KMS-11 (cell line): ENCODE data around the gene ZNF710.

ENCODE experiments used
- H2AFZ ChIP-seq: fragments of 200-600 bp; sonication (generic); 2 replicates; pipeline ENCODE4 v1.6.1; 2016; ENCODE audit warnings: antibody characterized with exemption, mixed run types, low read depth
- H3K27ac ChIP-seq: fragments of 200-600 bp; sonication (generic); 2 replicates; pipeline ENCODE4 v1.6.1; 2016; ENCODE audit warnings: mild to moderate bottlenecking, mixed run types
- H3K27me3 ChIP-seq: fragments of 200-600 bp; sonication (generic); 2 replicates; pipeline ENCODE4 v1.6.1; 2017; ENCODE audit warnings: mild to moderate bottlenecking, low read depth, mixed run types, moderate library complexity; ENCODE audit not compliant: insufficient read depth
- H3K36me3 ChIP-seq: fragments of 200-600 bp; sonication (generic); 2 replicates; pipeline ENCODE4 v1.6.1; 2017; ENCODE audit warnings: mild to moderate bottlenecking, mixed run types; ENCODE audit not compliant: insufficient read depth
- H3K4me1 ChIP-seq: fragments of 200-600 bp; sonication (generic); 2 replicates; pipeline ENCODE4 v1.6.1; 2016; ENCODE audit warnings: mild to moderate bottlenecking, low read depth, mixed run types; ENCODE audit not compliant: poor library complexity, severe bottlenecking
- H3K4me2 ChIP-seq: fragments of 200-600 bp; sonication (generic); 2 replicates; pipeline ENCODE4 v1.7.0; 2016; ENCODE audit warnings: mild to moderate bottlenecking, mixed run types
- H3K4me3 ChIP-seq: fragments of 200-600 bp; sonication (generic); IDR thresholded peaks from 2 replicates; pipeline ENCODE4 v1.6.1; 2017; ENCODE audit warnings: low read depth, low read length, mixed read lengths; ENCODE audit not compliant: insufficient read depth
- H3K79me2 ChIP-seq: fragments of 200-600 bp; sonication (generic); 2 replicates; pipeline ENCODE4 v1.6.1; 2016; ENCODE audit warnings: low read depth, mixed run types; ENCODE audit not compliant: insufficient read depth
- H3K9ac ChIP-seq: fragments of 200-600 bp; sonication (generic); 2 replicates; pipeline ENCODE4 v1.6.1; 2016; ENCODE audit warnings: mild to moderate bottlenecking, mixed run types
- H4K20me1 ChIP-seq: fragments of 200-600 bp; sonication (generic); 2 replicates; pipeline ENCODE4 v1.6.1; 2016; ENCODE audit warnings: mild to moderate bottlenecking, mixed run types; ENCODE audit not compliant: insufficient read depth
- CTCF ChIP-seq: fragments of 200-600 bp; sonication (generic); conservative IDR thresholded peaks from 2 replicates; pipeline ENCODE4 v1.6.1; 2017; ENCODE audit warnings: low read depth, mild to moderate bottlenecking, antibody characterized with exemption, low read length, moderate library complexity, mixed read lengths

Gene ZNF710

DNA sequence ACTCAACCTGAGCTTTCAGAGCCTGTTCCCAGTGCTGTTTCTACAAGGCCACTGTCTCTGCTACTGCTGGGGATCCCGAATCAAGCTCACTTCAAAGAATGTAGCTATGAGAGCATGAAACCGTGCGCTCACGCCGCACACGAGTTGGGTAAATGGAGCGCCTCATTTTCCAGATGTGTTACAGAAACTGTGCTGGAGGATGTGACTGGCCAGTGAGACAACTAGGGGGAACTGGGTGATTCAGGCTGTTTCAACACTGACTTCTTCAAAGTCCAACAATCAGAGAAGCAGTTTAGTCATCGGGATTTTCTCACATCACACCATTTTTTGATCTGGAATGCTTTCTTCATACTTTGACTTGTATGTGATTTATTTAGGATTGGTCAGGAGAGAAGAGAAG is 3.5 kb downstream of the ZNF710 start:
- peaks cover 60% of the 10 kb centered on the region for H3K79me2 ChIP-seq
- no peak overlapping the region for H3K27ac ChIP-seq

DNA sequence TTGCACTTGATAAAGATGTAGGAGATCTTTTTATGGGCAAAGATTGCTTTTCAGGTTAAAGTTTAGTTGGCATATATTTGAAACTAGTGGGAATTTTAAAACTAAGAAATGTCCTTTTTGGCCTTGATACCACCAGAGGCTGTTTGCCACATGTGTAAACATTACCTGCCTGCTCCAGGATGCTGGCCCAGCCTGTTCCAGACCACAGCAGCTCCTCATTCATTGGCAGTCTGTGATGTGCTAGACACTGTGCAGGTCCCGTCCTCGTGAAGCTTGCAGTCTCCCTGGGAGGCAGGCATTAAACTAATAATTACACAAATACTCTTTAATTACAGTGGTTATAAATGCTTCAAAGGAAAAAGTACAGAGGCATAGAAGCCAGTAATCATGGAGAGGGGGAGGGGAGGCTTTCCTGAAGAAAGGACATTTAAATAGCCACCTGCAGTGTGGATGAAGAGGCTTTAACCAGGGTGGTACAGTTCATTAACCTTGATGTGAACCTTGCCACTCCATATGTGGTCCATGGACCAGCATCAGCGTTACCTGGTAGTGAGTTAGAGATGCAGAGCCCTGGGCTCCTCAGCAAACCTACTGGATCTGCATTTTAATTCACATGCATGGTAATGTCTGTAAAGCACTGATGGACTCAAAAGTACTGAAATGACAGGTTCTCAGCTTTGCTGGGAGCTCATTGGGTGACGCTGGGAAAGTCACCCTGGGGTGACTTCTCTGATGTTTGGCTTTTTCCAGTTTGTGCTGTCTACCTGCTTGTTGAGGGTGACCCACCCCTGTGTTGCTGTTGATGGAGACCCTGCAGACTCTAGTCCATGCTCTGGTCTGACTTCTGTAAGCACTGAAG is 5.3 kb downstream of the ZNF710 start:
- peaks cover 66% of the 10 kb centered on the region for H3K79me2 ChIP-seq
- H3K9ac ChIP-seq = no peak overlapping the region
- peak overlapping the region; percentile 22; the same call in 1 of the 2 replicates for H3K4me2 ChIP-seq
- no peak overlapping the region for H2AFZ ChIP-seq
- peaks cover 55% of the 10 kb centered on the region for H3K4me1 ChIP-seq
- TF ChIP-seq CTCF = no peak
- no peak overlapping the region for H3K27ac ChIP-seq
- no peak overlapping the region for H3K4me3 ChIP-seq
- no peaks in the 10 kb centered on the region for H4K20me1 ChIP-seq
- H3K27me3 ChIP-seq = no peaks in the 10 kb centered on the region
- H3K36me3 ChIP-seq = no peaks in the 10 kb centered on the region

More for the DNA sequence above, 3.5 kb downstream of the ZNF710 start:
- no peaks in the 10 kb centered on the region for H4K20me1 ChIP-seq
- H3K9ac ChIP-seq = no peak overlapping the region
- no peak for TF ChIP-seq CTCF
- no peak overlapping the region for H3K4me2 ChIP-seq
- no peaks in the 10 kb centered on the region for H3K36me3 ChIP-seq
- H3K4me3 ChIP-seq = no peak overlapping the region
- no peaks in the 10 kb centered on the region for H3K27me3 ChIP-seq
- peaks cover 58% of the 10 kb centered on the region for H3K4me1 ChIP-seq
- H2AFZ ChIP-seq = no peak overlapping the region

- Histone ChIP-seq H2AFZ (no peak overlapping the region), H3K36me3 (no peaks in the 10 kb centered on the region), H3K4me2 (no peak overlapping the region), H3K4me1 (peaks cover 55% of the 10 kb centered on the region), H3K79me2 (peaks cover 72% of the 10 kb centered on the region), H3K9ac (no peak overlapping the region), H3K27ac (no peak overlapping the region), H3K4me3 (no peak overlapping the region), H4K20me1 (no peaks in the 10 kb centered on the region), H3K27me3 (no peaks in the 10 kb centered on the region)
- TF ChIP-seq CTCF = no peak
These were observed 5.9 kb downstream of the ZNF710 start for GRCh38 chr15:90007076-90007460.

DNA sequence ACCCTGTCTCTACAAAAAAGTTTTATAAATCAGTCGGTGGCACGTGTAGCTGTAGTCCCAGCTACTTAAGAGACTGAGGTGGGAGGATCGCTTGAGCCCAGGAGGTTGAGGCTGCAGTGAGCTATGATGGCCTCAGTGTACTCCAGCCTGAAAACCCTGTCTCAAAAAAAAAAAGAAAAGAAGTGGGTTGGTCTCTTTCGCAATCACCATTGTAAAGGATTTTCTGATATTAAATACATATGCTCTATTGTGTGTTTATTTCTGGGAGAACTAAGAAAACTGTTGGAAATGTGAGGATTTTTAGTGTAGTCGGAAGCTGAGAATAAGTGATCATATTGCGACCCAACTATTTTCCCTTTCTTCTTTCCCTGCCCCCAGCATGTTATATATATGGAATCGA is 7.5 kb downstream of the ZNF710 start:
- H4K20me1 ChIP-seq = no peaks in the 10 kb centered on the region
- H2AFZ ChIP-seq = no peak overlapping the region
- no peak overlapping the region for H3K4me2 ChIP-seq
- peaks cover 55% of the 10 kb centered on the region for H3K4me1 ChIP-seq
- H3K79me2 ChIP-seq = peaks cover 72% of the 10 kb centered on the region; the same call in 1 of the 2 replicates
- H3K27me3 ChIP-seq = no peaks in the 10 kb centered on the region
- TF ChIP-seq CTCF = no peak
- H3K27ac ChIP-seq = no peak overlapping the region
- no peaks in the 10 kb centered on the region for H3K36me3 ChIP-seq
- H3K4me3 ChIP-seq = no peak overlapping the region
- no peak overlapping the region for H3K9ac ChIP-seq
